Measurements from ENCODE around the gene ARHGAP19. TPM values are rescaled to one million over a fixed set of nuclear protein-coding genes. Genes with fewer than 3 reads are reported as not detected.

ARHGAP19 gene
- total and polyA plus RNA-seq, 2 experiments from 2014 or later = 5.3 to 18.7 TPM

GRCh38 chr10:97311111-97311626 is 18.7 kb upstream of the ARHGAP19 start:
- H3K27ac ChIP-seq = no peak overlapping the region
- no peak overlapping the region for H3K4me3 ChIP-seq
- DNase-seq (ENCODE audit: low read depth in 1 of 2, low spot score in 1 of 2) = no peak
- no peak for TF ChIP-seq CTCF (IDR thresholded peaks at IDR 0.05; ENCODE audit: low read depth, low read length)
- H3K9me3 ChIP-seq (ENCODE audit: low read depth) = no peaks in the 10 kb centered on the region
- H3K4me1 ChIP-seq (ENCODE audit: low read depth) = no peaks in the 10 kb centered on the region
- H3K36me3 ChIP-seq = no peaks in the 10 kb centered on the region
- no peaks in the 10 kb centered on the region for H3K27me3 ChIP-seq

- Histone ChIP-seq H3K9me3 (ENCODE audit: low read depth) (no peaks in the 10 kb centered on the region), H3K4me3 (no peak overlapping the region), H3K36me3 (no peaks in the 10 kb centered on the region), H3K27me3 (no peaks in the 10 kb centered on the region), H3K4me1 (ENCODE audit: low read depth) (no peaks in the 10 kb centered on the region), H3K27ac (no peak overlapping the region)
- TF ChIP-seq CTCF (IDR thresholded peaks at IDR 0.05; ENCODE audit: low read depth, low read length) = no peak
- DNase-seq (ENCODE audit: low read depth in 1 of 2, low spot score in 1 of 2) = no peak
Measured at GRCh38 chr10:97307866-97308780, 15.7 kb upstream of the ARHGAP19 start.

- TF ChIP-seq CTCF (IDR thresholded peaks at IDR 0.05; ENCODE audit: low read depth, low read length) = no peak
- no peaks in the 10 kb centered on the region for H3K9me3 ChIP-seq (ENCODE audit: low read depth)
Measured at GRCh38 chr10:97307441-97307840, 15.0 kb upstream of the ARHGAP19 start.

GRCh38 chr10:97302088-97302791 is 9.8 kb upstream of the ARHGAP19 start:
- Histone ChIP-seq H3K9me3 (ENCODE audit: low read depth) (no peaks in the 10 kb centered on the region), H3K36me3 (no peaks in the 10 kb centered on the region), H3K4me3 (no peak overlapping the region), H3K27me3 (no peaks in the 10 kb centered on the region), H3K4me1 (ENCODE audit: low read depth) (peaks cover 13% of the 10 kb centered on the region), H3K27ac (no peak overlapping the region)
- TF ChIP-seq CTCF (IDR thresholded peaks at IDR 0.05; ENCODE audit: low read depth, low read length) = no peak
- DNase-seq (ENCODE audit: low read depth in 1 of 2, low spot score in 1 of 2) = no peak

More at GRCh38 chr10:97307441-97307840, 15.0 kb upstream of the ARHGAP19 start:
- H3K27ac ChIP-seq = no peak overlapping the region
- no peaks in the 10 kb centered on the region for H3K4me1 ChIP-seq (ENCODE audit: low read depth)
- H3K4me3 ChIP-seq = no peak overlapping the region
- peak in 1 of 2 donors; percentile 27 for DNase-seq (ENCODE audit: low read depth in 1 of 2, low spot score in 1 of 2)
- no peaks in the 10 kb centered on the region for H3K27me3 ChIP-seq
- H3K36me3 ChIP-seq = no peaks in the 10 kb centered on the region

- no peaks in the 10 kb centered on the region for H3K9me3 ChIP-seq (ENCODE audit: low read depth)
- H3K4me1 ChIP-seq (ENCODE audit: low read depth) = peaks cover 13% of the 10 kb centered on the region
- no peaks in the 10 kb centered on the region for H3K27me3 ChIP-seq
- H3K27ac ChIP-seq = no peak overlapping the region
- no peak for TF ChIP-seq CTCF (IDR thresholded peaks at IDR 0.05; ENCODE audit: low read depth, low read length)
- H3K4me3 ChIP-seq = no peak overlapping the region
- DNase-seq (ENCODE audit: low read depth in 1 of 2, low spot score in 1 of 2) = no peak
- H3K36me3 ChIP-seq = no peaks in the 10 kb centered on the region
Measured at GRCh38 chr10:97300980-97301379, 8.5 kb upstream of the ARHGAP19 start.
